Left kidney (tissue), 1 donor: ENCODE measurements around the gene ATP5MK. TPM values are rescaled to one million over a fixed set of nuclear protein-coding genes. Genes with fewer than 3 reads are reported as not detected.

ENCODE experiments used
- polyA plus RNA-seq: library from polyadenylated mRNA; unstranded; fragments of 120-200 nt; gene quantifications from one replicate; pipeline ENCODE4 v1.2.1, GENCODE V29; 2013; ENCODE audit not compliant: insufficient read length

Gene ATP5MK
- polyA plus RNA-seq, 1 donor, result 226 TPM

Other genes with a start within 250 kb of the ATP5MK start
- gene NT5C2, start 203.2 kb downstream of the ATP5MK start, polyA plus RNA-seq, result 139 TPM
- 0.18 TPM for gene RPEL1, start 150.6 kb downstream of the ATP5MK start, polyA plus RNA-seq
- 0.53 TPM for gene INA, start 119.3 kb downstream of the ATP5MK start, polyA plus RNA-seq
- 15.7 TPM for gene PCGF6, start 45.3 kb downstream of the ATP5MK start, polyA plus RNA-seq
- 9.4 TPM for gene TAF5, start 28.5 kb downstream of the ATP5MK start, polyA plus RNA-seq
- gene PDCD11, start 151 bp upstream of the ATP5MK start, polyA plus RNA-seq, result 40.4 TPM
- 10.3 TPM for gene CALHM2, start 55.9 kb upstream of the ATP5MK start, polyA plus RNA-seq
- gene CALHM1, start 62.4 kb upstream of the ATP5MK start, polyA plus RNA-seq, result 0.05 TPM
- not detected for gene CALHM3, start 82.8 kb upstream of the ATP5MK start, polyA plus RNA-seq
- 1.6 TPM for gene NEURL1, start 97.2 kb upstream of the ATP5MK start, polyA plus RNA-seq